Spleen (tissue), 11 donors: ENCODE results near the gene SSUH2. TPM values are rescaled to one million over a fixed set of nuclear protein-coding genes. Genes with fewer than 3 reads are reported as not detected.
"Not testable (repeated sequence)": the region's sequence is repeated elsewhere in the genome, so short reads cannot be mapped to it uniquely, and the experiment has no call there.

Experiments
- DNase-seq: peaks from one replicate; pipeline ENCODE4 v3.0.0-alpha.2; 2020
- H3K27ac ChIP-seq, 8 donors: fragments of 200-600 bp; sonication (generic) in 7 of 8; 1 replicate in 4 of 8; 2 replicates in 4 of 8; pipeline versions ENCODE4 v1.5.0 to v1.8.0; 2016 to 2021; ENCODE audit warnings: inconsistent platforms in 4 of 8, mild to moderate bottlenecking in 4 of 8, moderate library complexity in 1 of 8
- H3K27me3 ChIP-seq, 7 donors: fragments of 200-600 bp; sonication (generic) in 6 of 7; replicated peaks in 1 of 7; 1 replicate in 4 of 7; 2 replicates in 3 of 7; pipeline versions ENCODE4 v1.5.0 to v1.8.0; 2016 to 2021; ENCODE audit warnings: inconsistent platforms in 3 of 7, mild to moderate bottlenecking in 1 of 7
- H3K36me3 ChIP-seq, 6 donors: fragments of 200-600 bp; sonication (generic) in 5 of 6; 1 replicate in 4 of 6; 2 replicates in 2 of 6; pipeline versions ENCODE4 v1.5.0 to v1.8.0; 2016 to 2021; ENCODE audit warnings: inconsistent platforms in 2 of 6
- H3K4me1 ChIP-seq, 6 donors: fragments of 200-600 bp; sonication (generic) in 5 of 6; 1 replicate in 3 of 6; 2 replicates in 3 of 6; pipeline versions ENCODE4 v1.5.0 to v1.8.0; 2016 to 2021; ENCODE audit warnings: inconsistent platforms in 3 of 6
- H3K4me3 ChIP-seq, 8 donors: fragments of 200-600 bp; sonication (generic) in 7 of 8; 1 replicate in 4 of 8; 2 replicates in 4 of 8; pipeline versions ENCODE4 v1.5.0 to v1.8.0; 2016 to 2021; ENCODE audit warnings: inconsistent platforms in 4 of 8, mild to moderate bottlenecking in 4 of 8, moderate library complexity in 2 of 8
- H3K9me3 ChIP-seq, 8 donors: fragments of 200-600 bp; sonication (generic) in 7 of 8; 1 replicate in 4 of 8; 2 replicates in 4 of 8; pipeline versions ENCODE4 v1.5.0 to v1.8.0; 2016 to 2021; ENCODE audit warnings: inconsistent platforms in 4 of 8
- CTCF ChIP-seq, 11 experiments: fragments of 200-600 bp in 7 of 11; fragments of 450-650 bp in 4 of 11; sonication (generic) in 4 of 11; IDR thresholded peaks in 8 of 11; conservative IDR thresholded peaks in 3 of 11; 1 replicate in 7 of 11; 2 replicates in 4 of 11; pipeline versions ENCODE4 v1.4.0 to v1.8.0; 2016 to 2021; ENCODE audit warnings: antibody characterized with exemption in 11 of 11, inconsistent platforms in 4 of 11, mild to moderate bottlenecking in 1 of 11
- POLR2A ChIP-seq, 3 donors: fragments of 450-650 bp; IDR thresholded peaks; one replicate each; pipeline ENCODE4 v1.5.1; 2017; ENCODE audit warnings: antibody characterized with exemption in 3 of 3, mild to moderate bottlenecking in 1 of 3
- POLR2AphosphoS5 ChIP-seq, 3 donors: sonication (generic); formaldehyde crosslinking; IDR thresholded peaks; one replicate each; pipeline ENCODE4 v1.5.1; 2017; ENCODE audit warnings: antibody characterized with exemption in 3 of 3
- whole genome bisulfite sequencing, 5 donors: extraction: QIAGEN DNeasy Blood & Tissue Kit in 3 of 5; methylation state at CpG; one replicate each; pipeline versions ENCODE4 v1.1.5 to v1.1.7; 2013 to 2018; 5-methylcytosine and 5-hydroxymethylcytosine counted together
- intact Hi-C: fragments of 100-400 bp; cut with DNase I; formaldehyde crosslinking; loops from one replicate; pipeline ENCODE4 v1.15.0; 2023; ENCODE audit warnings: low total_unique reads
- polyA plus RNA-seq, 3 donors: library from polyadenylated mRNA; stranded (reverse); fragments of 200-250 nt; gene quantifications; one replicate each; pipeline ENCODE4 v1.2.1, GENCODE V29; 2013
- total RNA-seq, 7 donors: library from RNA; depleted of rRNA in 3 of 7; stranded (reverse); fragments of >200 nt in 3 of 7; fragmentation: NEBNext Ultra II Directional in 4 of 7; extraction: Animal tissue kit (Norgen Biotek cat#: 25700) in 4 of 7; gene quantifications; one replicate each; pipeline versions ENCODE4 v1.1.0 to v1.2.1, GENCODE V29; 2016 to 2021
- donor health status: healthy with polysubstance abuse.
- donor health status: DM: no; HTN: no; CAD: no; lungs with moderate emphysema.
- donor health status: DM: no; HTN: no; CAD: no.
- donor health status: Bipolar disorder and iron deficiency.
- donor health status: healthy.
- donor health status: DM: no; HTN: no; CAD: no.
- donor health status: DM: yes; HTN: yes; CAD: no.

Gene SSUH2
- total and polyA plus RNA-seq, 10 donors = 0.94 to 4.5 (median 1.7) TPM

GRCh38 chr3:8678751-8679150 lies 34.2 kb upstream of the SSUH2 start:
- H3K4me1 ChIP-seq = no peaks in the 10 kb centered on the region
- no peak for DNase-seq
- TF ChIP-seq POLR2A (IDR thresholded peaks at IDR 0.05) = no peak
- no peak for TF ChIP-seq POLR2AphosphoS5 (IDR thresholded peaks at IDR 0.05)
- TF ChIP-seq CTCF (IDR thresholded peaks at IDR 0.05 in 8 of 11, conservative IDR thresholded peaks at IDR 0.05 in 3 of 11) = no peak
- H3K9me3 ChIP-seq = no peaks in the 10 kb centered on the region
- H3K4me3 ChIP-seq = no peak overlapping the region
- intact Hi-C loops = no loop called here
- H3K27me3 ChIP-seq = peaks cover 0 to 37% (median 0%) of the 10 kb centered on the region in 7 donors
- 30 to 33% methylated on average over 11 to 17 of the region's 19 CpGs; no CpG with 5 or more reads in 3 of the 5 donors for WGBS, 5 donors
- no peaks in the 10 kb centered on the region for H3K36me3 ChIP-seq
- H3K27ac ChIP-seq = no peak overlapping the region

- peaks cover 0 to 37% (median 0%) of the 10 kb centered on the region in 7 donors for H3K27me3 ChIP-seq
- H3K9me3 ChIP-seq, intact Hi-C loops, H3K36me3 ChIP-seq, DNase-seq, H3K27ac ChIP-seq, H3K4me1 ChIP-seq, H3K4me3 ChIP-seq: not testable (repeated sequence)
- 83 to 94% (median 85%) methylated on average over 6 of the region's 6 CpGs for WGBS, 5 donors
Measured at GRCh38 chr3:8677258-8677657, 32.7 kb upstream of the SSUH2 start.

GRCh38 chr3:8675591-8675990 lies 31.0 kb upstream of the SSUH2 start:
- H3K4me1 ChIP-seq, intact Hi-C loops, H3K4me3 ChIP-seq, H3K36me3 ChIP-seq, H3K9me3 ChIP-seq, H3K27ac ChIP-seq: not testable (repeated sequence)
- DNase-seq = peak; percentile 41
- H3K27me3 ChIP-seq = peaks cover 0 to 25% (median 0%) of the 10 kb centered on the region in 7 donors
- 87 to 96% (median 90%) methylated on average over 7 of the region's 7 CpGs for WGBS, 5 donors

DNA sequence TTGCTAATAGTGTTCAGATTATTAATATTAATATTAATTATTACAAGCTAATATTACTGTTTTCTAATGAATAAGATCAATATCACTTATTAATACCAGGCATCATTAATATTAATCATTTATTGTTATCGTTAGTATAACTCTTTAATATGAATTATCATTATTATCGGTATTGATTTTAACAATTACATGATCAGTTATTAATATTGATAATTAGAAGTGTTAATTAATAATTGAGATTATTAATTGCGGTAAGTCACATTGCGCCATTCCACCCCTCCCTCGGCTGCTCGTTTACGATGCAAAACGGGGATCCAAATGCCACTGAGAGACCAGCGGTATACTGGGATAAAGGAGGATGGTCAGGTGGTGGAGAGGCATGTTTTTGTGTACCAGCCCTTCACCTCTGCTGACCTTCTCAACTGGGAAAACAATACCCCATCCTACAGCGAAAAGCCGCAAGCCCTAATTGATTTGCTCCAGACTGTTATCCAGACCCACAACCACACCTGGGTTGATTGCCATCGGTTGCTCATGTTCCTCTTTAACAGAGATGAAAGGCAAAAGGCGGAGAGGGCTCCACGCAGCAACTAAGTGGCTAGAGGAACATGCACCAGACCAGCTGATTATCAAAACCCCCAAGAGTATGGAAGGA lies 28.6 kb upstream of the SSUH2 start:
- no peaks in the 10 kb centered on the region for H3K4me1 ChIP-seq
- no peak overlapping the region for H3K27ac ChIP-seq
- DNase-seq = peak; percentile 7
- no peak overlapping the region for H3K4me3 ChIP-seq
- H3K36me3 ChIP-seq = no peaks in the 10 kb centered on the region
- peaks cover 0 to 6% (median 0%) of the 10 kb centered on the region in 7 donors for H3K27me3 ChIP-seq
- WGBS, 5 donors = 91 to 95% (median 94%) methylated on average over 14 of the region's 14 CpGs
- H3K9me3 ChIP-seq = no peaks in the 10 kb centered on the region
- intact Hi-C loops = no loop called here
- TF ChIP-seq POLR2A (IDR thresholded peaks at IDR 0.05) (no peak), POLR2AphosphoS5 (IDR thresholded peaks at IDR 0.05) (no peak), CTCF (IDR thresholded peaks at IDR 0.05 in 8 of 11, conservative IDR thresholded peaks at IDR 0.05 in 3 of 11) (no peak)

- H3K4me1 ChIP-seq = no peaks in the 10 kb centered on the region
- H3K27me3 ChIP-seq = no peaks in the 10 kb centered on the region
- DNase-seq = no peak
- no peak overlapping the region for H3K4me3 ChIP-seq
- WGBS, 5 donors = 64 to 82% (median 78%) methylated on average over 2 of the region's 2 CpGs
- no peaks in the 10 kb centered on the region for H3K9me3 ChIP-seq
- no peaks in the 10 kb centered on the region for H3K36me3 ChIP-seq
- TF ChIP-seq POLR2A (IDR thresholded peaks at IDR 0.05) (no peak), POLR2AphosphoS5 (IDR thresholded peaks at IDR 0.05) (no peak), CTCF (IDR thresholded peaks at IDR 0.05 in 8 of 11, conservative IDR thresholded peaks at IDR 0.05 in 3 of 11) (no peak)
- H3K27ac ChIP-seq = no peak overlapping the region
- intact Hi-C loops = no loop called here
Measured at GRCh38 chr3:8669019-8669418, 24.4 kb upstream of the SSUH2 start.
